ENCODE data around the gene CDH18. TPM values are rescaled to one million over a fixed set of nuclear protein-coding genes. Genes with fewer than 3 reads are reported as not detected.

CDH18 gene
- total and polyA plus RNA-seq, 2 donors (not counting 3 experiments of a cell fraction or from before 2014, with no cell fraction given): 0.06 TPM; not detected in 1

DNA sequence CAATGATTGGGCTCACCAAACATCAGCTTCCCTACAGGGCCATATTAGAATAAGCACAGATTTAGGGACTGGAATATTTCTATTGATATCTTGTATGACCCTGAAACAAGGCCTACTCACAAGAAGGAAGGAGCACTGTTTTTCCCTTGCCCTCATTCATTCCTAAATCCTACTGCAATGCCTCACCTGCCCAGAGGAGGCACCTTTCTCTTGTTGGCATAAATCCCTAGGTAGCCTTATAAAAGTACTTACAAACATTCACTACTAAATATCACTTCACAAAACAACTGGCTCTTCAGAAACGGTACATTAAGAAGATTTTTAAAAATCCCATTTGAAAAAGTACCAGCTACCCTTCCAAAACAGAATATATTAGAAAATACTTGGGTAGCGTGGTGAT is 449.4 kb downstream of the CDH18 start:
- no peak overlapping the region for H2AFZ ChIP-seq (ENCODE audit: low read depth, low read length)
- H3K27ac ChIP-seq (ENCODE audit: insufficient read depth, low read depth, low read length): no peak overlapping the region
- no peaks in the 10 kb centered on the region for H3K36me3 ChIP-seq (ENCODE audit: control insufficient read depth in 2 of 2, extremely low read depth in 1 of 2, insufficient read depth in 2 of 2, low read length in 2 of 2)
- BruUV-seq (replicated peaks): no TSS peak
- intact Hi-C loops (cut with micrococcal nuclease): no loop called here
- TF ChIP-seq, protein P1, sequence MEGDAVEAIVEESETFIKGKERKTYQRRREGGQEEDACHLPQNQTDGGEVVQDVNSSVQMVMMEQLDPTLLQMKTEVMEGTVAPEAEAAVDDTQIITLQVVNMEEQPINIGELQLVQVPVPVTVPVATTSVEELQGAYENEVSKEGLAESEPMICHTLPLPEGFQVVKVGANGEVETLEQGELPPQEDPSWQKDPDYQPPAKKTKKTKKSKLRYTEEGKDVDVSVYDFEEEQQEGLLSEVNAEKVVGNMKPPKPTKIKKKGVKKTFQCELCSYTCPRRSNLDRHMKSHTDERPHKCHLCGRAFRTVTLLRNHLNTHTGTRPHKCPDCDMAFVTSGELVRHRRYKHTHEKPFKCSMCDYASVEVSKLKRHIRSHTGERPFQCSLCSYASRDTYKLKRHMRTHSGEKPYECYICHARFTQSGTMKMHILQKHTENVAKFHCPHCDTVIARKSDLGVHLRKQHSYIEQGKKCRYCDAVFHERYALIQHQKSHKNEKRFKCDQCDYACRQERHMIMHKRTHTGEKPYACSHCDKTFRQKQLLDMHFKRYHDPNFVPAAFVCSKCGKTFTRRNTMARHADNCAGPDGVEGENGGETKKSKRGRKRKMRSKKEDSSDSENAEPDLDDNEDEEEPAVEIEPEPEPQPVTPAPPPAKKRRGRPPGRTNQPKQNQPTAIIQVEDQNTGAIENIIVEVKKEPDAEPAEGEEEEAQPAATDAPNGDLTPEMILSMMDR (IDR thresholded peaks at IDR 0.05; ENCODE audit: extremely low read depth in 1 of 2, insufficient read depth in 1 of 2, low read depth in 1 of 2, low read length in 2 of 2): no peak
- TF ChIP-seq MYC (IDR thresholded peaks at IDR 0.05; ENCODE audit: low read depth, low read length) (no peak), FOS (IDR thresholded peaks at IDR 0.05; ENCODE audit: borderline replicate concordance, insufficient read depth, low read length) (no peak), EZH2 (IDR thresholded peaks at IDR 0.05; ENCODE audit: borderline replicate concordance, low read depth, low read length, severe bottlenecking) (no peak), POLR2A (IDR thresholded peaks at IDR 0.05; ENCODE audit: low read depth, low read length) (no peak), POLR2AphosphoS5 (IDR thresholded peaks at IDR 0.05; ENCODE audit: insufficient read depth, low read depth, low read length) (no peak), JUN (IDR thresholded peaks at IDR 0.05; ENCODE audit: borderline replicate concordance, insufficient read depth, insufficient read length, low read depth) (no peak), GATA2 (IDR thresholded peaks at IDR 0.05; ENCODE audit: insufficient read depth, insufficient read length, low read depth, low read length) (no peak)
- TF ChIP-seq, protein P2, sequence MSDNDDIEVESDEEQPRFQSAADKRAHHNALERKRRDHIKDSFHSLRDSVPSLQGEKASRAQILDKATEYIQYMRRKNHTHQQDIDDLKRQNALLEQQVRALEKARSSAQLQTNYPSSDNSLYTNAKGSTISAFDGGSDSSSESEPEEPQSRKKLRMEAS (IDR thresholded peaks at IDR 0.05; ENCODE audit: insufficient read depth, insufficient read length): no peak
- dilution Hi-C loops (cut with MboI; ENCODE audit: extremely low pct_ligation_motif_present, low sequenced_read_pairs): no loop called here
- no peak overlapping the region for H3K4me3 ChIP-seq (replicated peaks in 1 of 3; ENCODE audit: insufficient read depth in 1 of 3, low read depth in 1 of 3, low read length in 3 of 3)
- no peak overlapping the region for H3K4me2 ChIP-seq (ENCODE audit: insufficient read depth, low read length)
- FAIRE-seq: no peak
- no peaks in the 10 kb centered on the region for H3K9me3 ChIP-seq (replicated peaks; ENCODE audit: control insufficient read depth, insufficient read depth, low read length)
- no peak for DNase-seq (ENCODE audit: low read depth, low spot score)
- H3K9me1 ChIP-seq (replicated peaks; ENCODE audit: control insufficient read depth, extremely low read depth, insufficient read depth, low read length): no peaks in the 10 kb centered on the region
- ChIA-PET POLR2A (no interaction called here), CTCF (no interaction called here)
- no peaks in the 10 kb centered on the region for H3K27me3 ChIP-seq (ENCODE audit: control insufficient read depth in 2 of 2, insufficient read depth in 2 of 2, low read length in 2 of 2)
- H4K20me1 ChIP-seq (replicated peaks; ENCODE audit: control insufficient read depth, extremely low read depth, insufficient read depth, low read length): no peaks in the 10 kb centered on the region
- no peak overlapping the region for H3K9ac ChIP-seq (replicated peaks; ENCODE audit: extremely low read depth, insufficient read depth, low read length)
- no peaks in the 10 kb centered on the region for H3K4me1 ChIP-seq (ENCODE audit: control insufficient read depth, extremely low read depth, insufficient read depth, low read length)
- no peaks in the 10 kb centered on the region for H3K79me2 ChIP-seq (ENCODE audit: control insufficient read depth, insufficient read depth, low read length)

Data from endothelial cell of umbilical vein (primary cell).